Peyer's patch (tissue), 4 donors: Measurements from ENCODE around the gene SCARB1.

Source experiments
- CTCF ChIP-seq, 6 experiments: fragments of 450-650 bp in 4 of 6; fragments of 200-600 bp in 2 of 6; sonication (generic) in 1 of 6; IDR thresholded peaks; one replicate each; pipeline ENCODE4 v1.5.1; 2017 to 2019; ENCODE audit warnings: antibody characterized with exemption in 6 of 6, mild to moderate bottlenecking in 3 of 6, moderate library complexity in 1 of 6
- POLR2A ChIP-seq, 2 donors: fragments of 450-650 bp; IDR thresholded peaks; one replicate each; pipeline ENCODE4 v1.5.1; 2017; ENCODE audit warnings: antibody characterized with exemption in 2 of 2, mild to moderate bottlenecking in 2 of 2, moderate library complexity in 2 of 2

GRCh38 chr12:124877423-124877822 is 13.8 kb upstream of the SCARB1 start:
- TF ChIP-seq CTCF (IDR thresholded peaks at IDR 0.05) (no peak), POLR2A (IDR thresholded peaks at IDR 0.05) (no peak)
